ENCODE measurements around the gene RBMS3.

DNA sequence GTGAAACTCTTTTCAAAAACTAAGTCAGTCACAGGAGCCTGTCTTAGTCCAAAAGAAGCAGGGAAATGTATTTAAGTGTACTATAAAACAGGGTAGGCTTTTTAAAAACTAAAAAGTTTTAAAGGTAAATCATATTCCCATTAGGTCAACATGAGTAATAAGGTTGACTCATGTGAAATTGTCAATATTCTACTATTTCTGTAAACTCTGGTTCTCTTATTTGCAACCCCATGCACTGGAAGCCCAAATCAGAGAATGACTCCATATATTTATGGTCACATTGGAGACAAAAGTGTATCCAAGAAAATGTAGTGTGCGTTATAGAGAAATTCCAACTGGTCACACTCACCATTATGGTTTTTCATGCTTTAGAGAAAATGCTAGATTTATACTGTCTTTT lies 725.2 kb downstream of the RBMS3 start:
- TF ChIP-seq POLR2AphosphoS5 (IDR thresholded peaks at IDR 0.05; ENCODE audit: insufficient read depth in 1 of 2, low read depth in 1 of 2), result no peak
- TF ChIP-seq, protein P1, sequence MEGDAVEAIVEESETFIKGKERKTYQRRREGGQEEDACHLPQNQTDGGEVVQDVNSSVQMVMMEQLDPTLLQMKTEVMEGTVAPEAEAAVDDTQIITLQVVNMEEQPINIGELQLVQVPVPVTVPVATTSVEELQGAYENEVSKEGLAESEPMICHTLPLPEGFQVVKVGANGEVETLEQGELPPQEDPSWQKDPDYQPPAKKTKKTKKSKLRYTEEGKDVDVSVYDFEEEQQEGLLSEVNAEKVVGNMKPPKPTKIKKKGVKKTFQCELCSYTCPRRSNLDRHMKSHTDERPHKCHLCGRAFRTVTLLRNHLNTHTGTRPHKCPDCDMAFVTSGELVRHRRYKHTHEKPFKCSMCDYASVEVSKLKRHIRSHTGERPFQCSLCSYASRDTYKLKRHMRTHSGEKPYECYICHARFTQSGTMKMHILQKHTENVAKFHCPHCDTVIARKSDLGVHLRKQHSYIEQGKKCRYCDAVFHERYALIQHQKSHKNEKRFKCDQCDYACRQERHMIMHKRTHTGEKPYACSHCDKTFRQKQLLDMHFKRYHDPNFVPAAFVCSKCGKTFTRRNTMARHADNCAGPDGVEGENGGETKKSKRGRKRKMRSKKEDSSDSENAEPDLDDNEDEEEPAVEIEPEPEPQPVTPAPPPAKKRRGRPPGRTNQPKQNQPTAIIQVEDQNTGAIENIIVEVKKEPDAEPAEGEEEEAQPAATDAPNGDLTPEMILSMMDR (IDR thresholded peaks at IDR 0.05), result no peak

Measured in vagina (tissue), 2 donors.